Gastrocnemius medialis (tissue), 4 donors: ENCODE measurements around the gene SPTBN5. TPM values are rescaled to one million over a fixed set of nuclear protein-coding genes. Genes with fewer than 3 reads are reported as not detected.

ENCODE experiments used
- ATAC-seq, 2 donors: fragments of 150-250 bp; one replicate each; pipeline ENCODE4 v1.9.1; 2016
- DNase-seq, 2 donors: peaks; one replicate each; pipeline ENCODE4 v3.0.0-alpha.2; 2019
- H3K27ac ChIP-seq, 4 donors: fragments of 200-600 bp; sonication (generic); 1 replicate in 1 of 4; 2 replicates in 3 of 4; pipeline ENCODE4 v1.5.1; 2016 to 2018; ENCODE audit warnings: mild to moderate bottlenecking in 2 of 4, moderate library complexity in 1 of 4
- H3K27me3 ChIP-seq, 3 donors: fragments of 200-600 bp; sonication (generic) in 2 of 3; 1 replicate in 1 of 3; 2 replicates in 2 of 3; pipeline versions ENCODE4 v1.5.1 to v1.6.0; 2016 to 2019; ENCODE audit warnings: mild to moderate bottlenecking in 1 of 3, moderate library complexity in 1 of 3
- H3K36me3 ChIP-seq, 2 donors: fragments of 200-600 bp; sonication (generic) in 1 of 2; one replicate each; pipeline ENCODE4 v1.5.1; 2017 to 2018
- H3K4me1 ChIP-seq, 2 donors: fragments of 200-600 bp; sonication (generic) in 1 of 2; one replicate each; pipeline ENCODE4 v1.5.1; 2016 to 2017; ENCODE audit warnings: mild to moderate bottlenecking in 2 of 2
- H3K4me3 ChIP-seq, 4 donors: fragments of 200-600 bp; sonication (generic) in 3 of 4; 1 replicate in 1 of 4; 2 replicates in 3 of 4; pipeline ENCODE4 v1.5.1; 2016 to 2019; ENCODE audit warnings: mild to moderate bottlenecking in 2 of 4
- H3K9me3 ChIP-seq, 3 donors: fragments of 200-600 bp; sonication (generic) in 2 of 3; 1 replicate in 1 of 3; 2 replicates in 2 of 3; pipeline ENCODE4 v1.5.1; 2016 to 2019
- CTCF ChIP-seq, 5 experiments: fragments of 450-650 bp in 3 of 5; fragments of 200-600 bp in 2 of 5; sonication (generic) in 2 of 5; IDR thresholded peaks in 4 of 5; conservative IDR thresholded peaks in 1 of 5; 1 replicate in 4 of 5; 2 replicates in 1 of 5; pipeline ENCODE4 v1.5.1; 2016 to 2019; ENCODE audit warnings: antibody characterized with exemption in 5 of 5, mild to moderate bottlenecking in 3 of 5, moderate library complexity in 3 of 5
- POLR2A ChIP-seq, 2 donors: fragments of 450-650 bp; IDR thresholded peaks; one replicate each; pipeline ENCODE4 v1.6.1; 2017; ENCODE audit warnings: antibody characterized with exemption in 2 of 2, mild to moderate bottlenecking in 2 of 2, moderate library complexity in 2 of 2
- in situ Hi-C, 4 donors: fragments of 200-750 bp; cut with MboI; loops; one replicate each; pipeline versions ENCODE4 v1.15.0 to v1.8.0; 2017; ENCODE audit warnings: low sequenced_read_pairs in 4 of 4
- intact Hi-C: fragments of 100-400 bp; cut with DNase I; formaldehyde crosslinking; loops from one replicate; pipeline ENCODE4 v1.15.1; 2023; ENCODE audit warnings: low total_unique reads
- total RNA-seq, 4 donors: library from RNA; depleted of rRNA; stranded (reverse); fragments of >200 nt; gene quantifications; one replicate each; pipeline versions ENCODE4 v1.1.0 to v1.2.3, GENCODE V29; 2016

Gene SPTBN5
- total RNA-seq, 4 donors from 2014 or later = 0.03 to 0.05 (median 0.04) TPM; not detected in 1

- TF ChIP-seq CTCF (IDR thresholded peaks at IDR 0.05 in 4 of 5, conservative IDR thresholded peaks at IDR 0.05 in 1 of 5) (no peak), POLR2A (IDR thresholded peaks at IDR 0.05) (no peak)
- DNase-seq = no peak
- Histone ChIP-seq H3K27ac (no peak overlapping the region), H3K36me3 (peaks cover 0 to 54% of the 10 kb centered on the region in 2 donors), H3K9me3 (no peaks in the 10 kb centered on the region), H3K4me3 (no peak overlapping the region), H3K4me1 (no peaks in the 10 kb centered on the region), H3K27me3 (no peaks in the 10 kb centered on the region)
- no peak for ATAC-seq
- in situ Hi-C loops = loop anchor here in 2 of 4 donors (10.0 to 25.0 kb wide), 2 partner anchors 205 to 213 kb away; no protein-coding TSS in a partner anchor
- intact Hi-C loops = no loop called here
These were observed 76.1 kb downstream of the SPTBN5 start for GRCh38 chr15:41817781-41818180.

DNA sequence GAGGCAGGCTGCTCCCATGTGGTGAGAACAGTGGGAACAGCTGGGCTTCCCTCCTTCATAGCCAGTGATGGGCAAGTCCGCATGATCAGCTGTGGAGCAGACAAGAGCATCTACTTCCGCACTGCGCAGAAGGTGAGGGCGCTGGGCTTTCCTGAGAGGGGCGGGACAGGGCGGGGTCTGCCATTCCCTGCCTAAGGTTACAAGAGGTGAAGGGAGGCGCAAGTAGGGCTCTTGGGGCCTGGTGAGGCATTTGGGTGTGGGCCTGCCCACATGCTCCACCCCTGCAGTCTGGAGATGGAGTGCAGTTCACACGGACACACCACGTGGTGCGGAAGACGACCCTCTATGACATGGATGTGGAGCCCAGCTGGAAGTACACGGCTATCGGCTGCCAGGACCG lies 76.5 kb downstream of the SPTBN5 start:
- no peak for ATAC-seq
- H3K27me3 ChIP-seq = no peaks in the 10 kb centered on the region
- H3K4me3 ChIP-seq = no peak overlapping the region
- H3K4me1 ChIP-seq = no peaks in the 10 kb centered on the region
- TF ChIP-seq POLR2A (IDR thresholded peaks at IDR 0.05) (no peak), CTCF (IDR thresholded peaks at IDR 0.05 in 4 of 5, conservative IDR thresholded peaks at IDR 0.05 in 1 of 5) (no peak)
- peaks cover 0 to 55% of the 10 kb centered on the region in 2 donors for H3K36me3 ChIP-seq
- intact Hi-C loops = no loop called here
- no peak for DNase-seq
- in situ Hi-C loops = loop anchor here in 2 of 4 donors (10.0 to 25.0 kb wide), 2 partner anchors 205 to 213 kb away; no protein-coding TSS in a partner anchor
- H3K27ac ChIP-seq = no peak overlapping the region
- no peaks in the 10 kb centered on the region for H3K9me3 ChIP-seq

- peaks cover 0 to 50% of the 10 kb centered on the region in 2 donors for H3K36me3 ChIP-seq
- intact Hi-C loops (no loop called here), in situ Hi-C loops (loop anchor here in 2 of 4 donors (10.0 to 25.0 kb wide), 2 partner anchors 204 to 212 kb away; no protein-coding TSS in a partner anchor)
These were observed 77.1 kb downstream of the SPTBN5 start for GRCh38 chr15:41816788-41817187.

GRCh38 chr15:41814534-41814933 lies 79.3 kb downstream of the SPTBN5 start:
- TF ChIP-seq CTCF (IDR thresholded peaks at IDR 0.05 in 4 of 5, conservative IDR thresholded peaks at IDR 0.05 in 1 of 5) = no peak
- TF ChIP-seq POLR2A (IDR thresholded peaks at IDR 0.05) = no peak
- intact Hi-C loops = loop anchor here (5.0 kb wide), 2 partner anchors 212 to 257 kb away; partner anchors contain the start of gene TYRO3
- peaks cover 0 to 33% of the 10 kb centered on the region in 2 donors for H3K36me3 ChIP-seq

More at GRCh38 chr15:41816788-41817187, 77.1 kb downstream of the SPTBN5 start:
- H3K4me1 ChIP-seq = no peaks in the 10 kb centered on the region
- ATAC-seq (no peak), DNase-seq (no peak)
- TF ChIP-seq POLR2A (IDR thresholded peaks at IDR 0.05) (no peak), CTCF (IDR thresholded peaks at IDR 0.05 in 4 of 5, conservative IDR thresholded peaks at IDR 0.05 in 1 of 5) (no peak)
- H3K4me3 ChIP-seq = no peak overlapping the region
- H3K27ac ChIP-seq = no peak overlapping the region
- H3K9me3 ChIP-seq = no peaks in the 10 kb centered on the region
- no peaks in the 10 kb centered on the region for H3K27me3 ChIP-seq

More at GRCh38 chr15:41814534-41814933, 79.3 kb downstream of the SPTBN5 start:
- Histone ChIP-seq H3K27ac (no peak overlapping the region), H3K4me3 (no peak overlapping the region), H3K27me3 (no peaks in the 10 kb centered on the region), H3K4me1 (no peaks in the 10 kb centered on the region), H3K9me3 (no peaks in the 10 kb centered on the region)
- DNase-seq (no peak), ATAC-seq (no peak)
- in situ Hi-C loops = loop anchor here (5.0 to 25.0 kb wide), 4 partner anchors 42 to 210 kb away; partner anchors contain the start of gene MAPKBP1 (in 3 of the 4)
